Measurements from ENCODE around the gene C10orf105. TPM values are rescaled to one million over a fixed set of nuclear protein-coding genes. Genes with fewer than 3 reads are reported as not detected.

Gene C10orf105
- not detected in 2 replicates for total RNA-seq (2014; rRNA removed; shearing (Covaris generic); ENCODE audit: low replicate concordance)

- Histone ChIP-seq H3K9me2 (replicated peaks; ENCODE audit: insufficient read depth, low read length) (no peaks in the 10 kb centered on the region), H3K9me3 (ENCODE audit: low read length) (no peaks in the 10 kb centered on the region), H3K27ac (ENCODE audit: low read length) (no peak within 1 kb of the TSS), H3K36me3 (ENCODE audit: insufficient read depth, low read length) (no peaks in the 10 kb centered on the region), H2AFZ (ENCODE audit: low read length) (no peak within 1 kb of the TSS), H3K4me3 (ENCODE audit: low read length) (no peak within 1 kb of the TSS), H4K20me1 (ENCODE audit: insufficient read depth, low read depth, low read length) (no peaks in the 10 kb centered on the region), H3K4me1 (ENCODE audit: low read length) (peaks cover 2% of the 10 kb centered on the region; the same call in 1 of the 2 replicates), H3K79me2 (ENCODE audit: low read length) (no peaks in the 10 kb centered on the region), H3K4me2 (ENCODE audit: low read depth, low read length, poor library complexity, severe bottlenecking) (no peak within 1 kb of the TSS), H3K9ac (ENCODE audit: low read length) (no peak within 1 kb of the TSS), H3K27me3 (ENCODE audit: low read length) (no peaks in the 10 kb centered on the region)
- no peak for DNase-seq
These were observed at the start of gene C10orf105 for GRCh38 chr10:71719464-71720201. Gene C10orf105 (minus strand): TSS chr10:71719778. CDS start chr10:71716337, 3,441 bp downstream.

DNA sequence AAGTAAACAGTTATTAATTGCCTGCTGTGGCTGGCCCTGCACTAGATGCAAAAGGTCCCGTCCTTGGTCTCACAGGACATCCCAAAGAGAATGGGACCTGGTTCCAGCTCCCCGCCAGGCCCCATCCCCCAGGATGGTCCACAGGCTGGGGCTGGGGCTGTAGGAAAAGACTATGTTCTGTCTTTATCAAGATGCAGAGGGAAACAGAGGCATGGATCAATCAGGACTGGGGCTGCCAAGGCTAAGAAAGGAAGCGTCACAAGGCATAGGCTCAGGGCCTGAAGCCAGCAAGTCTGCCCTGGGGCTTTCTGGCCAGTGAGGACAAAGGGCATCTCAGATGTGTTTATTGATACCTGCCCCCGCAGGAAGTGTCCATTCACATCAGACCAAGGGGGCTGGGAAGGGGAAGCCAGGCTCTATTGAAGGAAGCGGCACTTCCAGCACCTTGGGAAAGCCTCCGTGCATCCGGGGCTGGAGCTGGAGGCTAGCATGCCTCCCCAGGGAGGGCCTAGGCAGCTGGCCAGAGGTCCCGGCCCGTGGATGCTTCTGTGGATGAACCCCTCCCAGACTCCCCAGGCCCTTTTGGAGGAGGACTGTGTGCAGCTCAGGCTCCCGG is 48.0 kb upstream of the C10orf105 start:
- H3K4me3 ChIP-seq (ENCODE audit: low read length), result no peak overlapping the region
- H3K27ac ChIP-seq (ENCODE audit: low read length), result no peak overlapping the region
- no peaks in the 10 kb centered on the region for H3K79me2 ChIP-seq (ENCODE audit: low read length)
- no peaks in the 10 kb centered on the region for H3K27me3 ChIP-seq (ENCODE audit: low read length)
- no peak overlapping the region for H2AFZ ChIP-seq (ENCODE audit: low read length)
- H3K36me3 ChIP-seq (ENCODE audit: insufficient read depth, low read length), result no peaks in the 10 kb centered on the region
- no peaks in the 10 kb centered on the region for H3K9me2 ChIP-seq (replicated peaks; ENCODE audit: insufficient read depth, low read length)
- no peak for DNase-seq
- H3K9ac ChIP-seq (ENCODE audit: low read length), result no peak overlapping the region
- H4K20me1 ChIP-seq (ENCODE audit: insufficient read depth, low read depth, low read length), result no peaks in the 10 kb centered on the region
- H3K4me2 ChIP-seq (ENCODE audit: low read depth, low read length, poor library complexity, severe bottlenecking), result no peak overlapping the region
- H3K4me1 ChIP-seq (ENCODE audit: low read length), result peaks cover 14% of the 10 kb centered on the region
- H3K9me3 ChIP-seq (ENCODE audit: low read length), result no peaks in the 10 kb centered on the region

DNA sequence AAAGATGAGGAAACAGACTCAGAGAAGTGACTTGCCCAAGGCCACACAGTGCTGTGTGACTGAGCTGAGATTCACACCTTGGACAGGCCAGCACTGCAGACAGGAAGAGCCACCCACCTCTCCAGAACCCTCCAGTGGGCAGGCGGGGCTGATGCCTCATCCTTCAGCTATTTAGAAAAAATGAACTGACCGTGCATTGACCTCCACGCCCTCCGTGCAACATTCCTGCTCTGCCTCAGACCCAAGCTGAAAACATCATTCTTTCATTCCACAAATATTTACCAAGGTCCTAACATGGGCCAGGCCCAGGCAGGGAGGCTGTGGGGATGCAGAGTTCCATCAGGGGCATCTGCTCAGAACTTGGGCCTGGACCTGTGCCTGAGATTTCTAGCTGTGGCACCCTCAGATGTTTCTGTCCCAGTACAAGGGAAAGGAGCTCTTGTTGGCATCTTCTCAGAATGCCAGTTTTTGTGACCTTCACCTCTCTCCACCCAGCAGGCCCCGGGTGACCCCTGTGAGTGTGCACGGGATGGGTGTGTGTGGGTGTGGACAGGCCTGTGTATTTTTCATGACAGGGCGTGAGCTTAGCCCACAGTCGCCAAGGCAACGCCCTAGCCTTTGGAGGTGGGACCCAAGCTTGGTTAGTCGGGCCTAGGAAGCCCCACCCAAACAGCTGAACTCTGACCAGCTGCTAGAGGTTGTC is 47.3 kb upstream of the C10orf105 start:
- no peak overlapping the region for H3K4me3 ChIP-seq (ENCODE audit: low read length)
- H3K4me2 ChIP-seq (ENCODE audit: low read depth, low read length, poor library complexity, severe bottlenecking), result no peak overlapping the region
- H3K9ac ChIP-seq (ENCODE audit: low read length), result no peak overlapping the region
- H3K9me2 ChIP-seq (replicated peaks; ENCODE audit: insufficient read depth, low read length), result no peaks in the 10 kb centered on the region
- H2AFZ ChIP-seq (ENCODE audit: low read length), result no peak overlapping the region
- H4K20me1 ChIP-seq (ENCODE audit: insufficient read depth, low read depth, low read length), result no peaks in the 10 kb centered on the region
- H3K79me2 ChIP-seq (ENCODE audit: low read length), result no peaks in the 10 kb centered on the region
- DNase-seq, result no peak
- H3K9me3 ChIP-seq (ENCODE audit: low read length), result no peaks in the 10 kb centered on the region
- H3K4me1 ChIP-seq (ENCODE audit: low read length), result peaks cover 14% of the 10 kb centered on the region
- no peaks in the 10 kb centered on the region for H3K36me3 ChIP-seq (ENCODE audit: insufficient read depth, low read length)
- H3K27ac ChIP-seq (ENCODE audit: low read length), result no peak overlapping the region
- no peaks in the 10 kb centered on the region for H3K27me3 ChIP-seq (ENCODE audit: low read length)

DNA sequence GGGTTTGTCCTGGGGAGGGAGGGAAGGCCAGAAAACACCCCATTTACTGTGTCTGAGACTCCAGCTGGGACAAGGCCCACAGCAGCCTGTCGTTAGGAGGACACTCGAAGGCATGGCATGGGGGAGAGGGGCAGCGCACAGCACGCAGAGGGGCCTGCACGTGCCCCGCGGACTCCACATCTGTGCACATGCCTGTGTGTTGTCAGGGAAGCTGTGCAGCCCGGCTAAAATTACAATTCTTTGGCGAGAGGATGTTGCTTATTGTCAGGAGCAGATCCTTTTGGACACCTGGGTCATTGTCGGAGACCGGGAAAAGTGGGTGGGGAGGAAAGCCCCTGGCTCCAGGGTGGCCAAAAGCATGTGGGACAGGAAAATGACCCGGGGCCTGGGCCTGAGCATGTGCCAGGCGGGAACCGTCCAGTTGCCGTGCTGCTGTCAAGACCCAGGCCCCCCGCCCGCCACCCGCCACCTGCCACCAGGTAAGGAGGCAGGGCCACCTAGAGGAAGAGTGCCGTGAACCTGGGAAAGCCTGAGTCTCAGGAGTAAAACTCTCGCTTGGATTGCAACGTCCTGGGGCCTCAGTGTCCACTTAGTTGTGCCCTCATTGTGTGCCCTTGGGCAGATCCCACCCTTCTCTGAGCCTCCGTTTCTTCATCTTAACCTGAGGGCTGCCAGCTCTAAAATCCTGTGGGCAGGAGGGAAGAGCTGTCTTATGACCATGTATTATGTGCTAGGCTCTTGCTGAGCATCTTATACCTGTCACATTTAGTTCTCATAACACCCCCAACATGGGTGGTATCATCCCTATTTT is 46.5 kb upstream of the C10orf105 start:
- Histone ChIP-seq H2AFZ (ENCODE audit: low read length) (no peak overlapping the region), H3K27ac (ENCODE audit: low read length) (no peak overlapping the region), H3K79me2 (ENCODE audit: low read length) (no peaks in the 10 kb centered on the region), H3K4me3 (ENCODE audit: low read length) (no peak overlapping the region), H3K9me3 (ENCODE audit: low read length) (no peaks in the 10 kb centered on the region), H3K36me3 (ENCODE audit: insufficient read depth, low read length) (no peaks in the 10 kb centered on the region), H3K4me1 (ENCODE audit: low read length) (peaks cover 14% of the 10 kb centered on the region), H3K4me2 (ENCODE audit: low read depth, low read length, poor library complexity, severe bottlenecking) (no peak overlapping the region), H3K27me3 (ENCODE audit: low read length) (no peaks in the 10 kb centered on the region), H3K9ac (ENCODE audit: low read length) (no peak overlapping the region), H4K20me1 (ENCODE audit: insufficient read depth, low read depth, low read length) (no peaks in the 10 kb centered on the region), H3K9me2 (replicated peaks; ENCODE audit: insufficient read depth, low read length) (no peaks in the 10 kb centered on the region)
- DNase-seq, result no peak

DNA sequence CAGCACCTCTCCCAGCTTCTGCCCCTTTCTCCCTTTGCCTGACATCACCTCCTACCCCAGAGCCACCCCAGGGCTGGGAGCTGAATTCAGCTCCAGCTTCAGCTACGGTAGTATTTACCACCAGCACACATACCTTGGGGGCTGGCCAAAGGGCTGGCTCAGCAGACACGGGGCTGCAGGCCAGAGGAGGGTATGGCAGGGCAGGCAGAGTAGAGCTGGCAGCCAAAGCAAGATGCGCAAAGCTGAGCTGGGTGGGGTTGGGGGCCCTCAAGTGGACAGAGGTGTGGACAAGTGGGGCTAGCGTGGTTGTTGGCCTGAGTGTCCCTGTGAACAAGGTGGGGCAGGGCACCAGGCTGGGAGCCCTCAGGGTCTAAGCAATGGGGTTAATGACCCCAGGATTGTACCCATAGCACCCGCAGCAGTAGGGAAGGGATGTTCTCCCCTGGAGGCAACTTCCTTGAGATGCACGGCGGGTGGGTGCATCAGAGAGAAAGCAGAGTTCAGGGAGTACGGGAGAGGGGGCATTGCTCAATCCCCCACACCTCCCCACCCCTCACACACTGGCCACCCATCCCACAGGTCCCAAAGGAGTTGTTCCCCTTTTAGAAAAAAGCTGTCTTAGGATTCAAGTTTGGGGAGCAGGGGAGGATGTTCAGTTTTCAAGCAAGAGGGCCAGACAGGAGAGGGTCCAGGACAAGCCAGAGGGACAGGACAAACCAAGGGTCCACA is 45.8 kb upstream of the C10orf105 start:
- Histone ChIP-seq H3K79me2 (ENCODE audit: low read length) (no peaks in the 10 kb centered on the region), H3K9me3 (ENCODE audit: low read length) (no peaks in the 10 kb centered on the region), H3K27ac (ENCODE audit: low read length) (no peak overlapping the region), H3K4me1 (ENCODE audit: low read length) (peaks cover 14% of the 10 kb centered on the region), H3K4me2 (ENCODE audit: low read depth, low read length, poor library complexity, severe bottlenecking) (no peak overlapping the region), H2AFZ (ENCODE audit: low read length) (no peak overlapping the region), H3K36me3 (ENCODE audit: insufficient read depth, low read length) (no peaks in the 10 kb centered on the region), H3K9ac (ENCODE audit: low read length) (no peak overlapping the region), H4K20me1 (ENCODE audit: insufficient read depth, low read depth, low read length) (no peaks in the 10 kb centered on the region), H3K27me3 (ENCODE audit: low read length) (no peaks in the 10 kb centered on the region), H3K4me3 (ENCODE audit: low read length) (no peak overlapping the region), H3K9me2 (replicated peaks; ENCODE audit: insufficient read depth, low read length) (no peaks in the 10 kb centered on the region)
- no peak for DNase-seq

GRCh38 chr10:71763352-71764127 is 44.0 kb upstream of the C10orf105 start:
- H3K36me3 ChIP-seq (ENCODE audit: insufficient read depth, low read length), result no peaks in the 10 kb centered on the region
- H3K27ac ChIP-seq (ENCODE audit: low read length), result no peak overlapping the region
- no peak overlapping the region for H2AFZ ChIP-seq (ENCODE audit: low read length)
- no peaks in the 10 kb centered on the region for H3K9me3 ChIP-seq (ENCODE audit: low read length)
- no peak overlapping the region for H3K4me2 ChIP-seq (ENCODE audit: low read depth, low read length, poor library complexity, severe bottlenecking)
- no peaks in the 10 kb centered on the region for H3K79me2 ChIP-seq (ENCODE audit: low read length)
- H3K4me3 ChIP-seq (ENCODE audit: low read length), result no peak overlapping the region
- H3K9me2 ChIP-seq (replicated peaks; ENCODE audit: insufficient read depth, low read length), result no peaks in the 10 kb centered on the region
- H3K9ac ChIP-seq (ENCODE audit: low read length), result no peak overlapping the region
- H3K4me1 ChIP-seq (ENCODE audit: low read length), result peaks cover under 1% of the 10 kb centered on the region; the same call in 1 of the 2 replicates
- H4K20me1 ChIP-seq (ENCODE audit: insufficient read depth, low read depth, low read length), result no peaks in the 10 kb centered on the region
- H3K27me3 ChIP-seq (ENCODE audit: low read length), result no peaks in the 10 kb centered on the region
- DNase-seq, result no peak

GRCh38 chr10:71762324-71762723 is 42.7 kb upstream of the C10orf105 start:
- H3K4me1 ChIP-seq (ENCODE audit: low read length), result no peaks in the 10 kb centered on the region
- no peaks in the 10 kb centered on the region for H4K20me1 ChIP-seq (ENCODE audit: insufficient read depth, low read depth, low read length)
- no peaks in the 10 kb centered on the region for H3K27me3 ChIP-seq (ENCODE audit: low read length)
- H3K9me2 ChIP-seq (replicated peaks; ENCODE audit: insufficient read depth, low read length), result no peaks in the 10 kb centered on the region
- no peak for DNase-seq
- no peak overlapping the region for H3K9ac ChIP-seq (ENCODE audit: low read length)
- H3K27ac ChIP-seq (ENCODE audit: low read length), result no peak overlapping the region
- no peaks in the 10 kb centered on the region for H3K9me3 ChIP-seq (ENCODE audit: low read length)
- H3K36me3 ChIP-seq (ENCODE audit: insufficient read depth, low read length), result no peaks in the 10 kb centered on the region
- no peak overlapping the region for H3K4me2 ChIP-seq (ENCODE audit: low read depth, low read length, poor library complexity, severe bottlenecking)
- H3K4me3 ChIP-seq (ENCODE audit: low read length), result no peak overlapping the region
- H2AFZ ChIP-seq (ENCODE audit: low read length), result no peak overlapping the region
- no peaks in the 10 kb centered on the region for H3K79me2 ChIP-seq (ENCODE audit: low read length)
